ENCODE results near the gene KCNK15. TPM values are rescaled to one million over a fixed set of nuclear protein-coding genes. Genes with fewer than 3 reads are reported as not detected.

KCNK15 gene
- total and polyA plus RNA-seq, 10 of the 15 experiments (the other 5 are each of a cell fraction or from before 2014, with no cell fraction given): not detected

GRCh38 chr20:44720997-44721784, 24.5 kb upstream of the KCNK15 start:
- ATAC-seq (no peak), FAIRE-seq (no peak), DNase-seq (ENCODE audit: low read depth, low spot score) (no peak)
- no TSS peak for BruUV-seq (replicated peaks)
- Histone ChIP-seq H4K20me1 (ENCODE audit: control insufficient read depth, insufficient read depth) (no peaks in the 10 kb centered on the region), H3K4me1 (ENCODE audit: control insufficient read depth, insufficient read depth, low read length) (no peaks in the 10 kb centered on the region), H3K4me3 (no peak overlapping the region), H3K79me2 (ENCODE audit: control insufficient read depth, insufficient read depth, low read length) (no peaks in the 10 kb centered on the region), H3K4me2 (ENCODE audit: control insufficient read depth, insufficient read depth) (no peak overlapping the region), H3K27me3 (replicated peaks in 1 of 2; ENCODE audit: control insufficient read depth in 2 of 2, insufficient read depth in 2 of 2, low read length in 1 of 2) (peaks cover 0 to 1% of the 10 kb centered on the region in 2 experiments; a peak in 2 of 4 replicates), H3K27ac (ENCODE audit: control insufficient read depth, insufficient read depth) (no peak overlapping the region), H3K36me3 (ENCODE audit: control insufficient read depth in 2 of 2, insufficient read depth in 2 of 2, low read length in 1 of 2) (no peaks in the 10 kb centered on the region), H3K9me3 (replicated peaks; ENCODE audit: control insufficient read depth, insufficient read depth, low read length) (no peaks in the 10 kb centered on the region), H3K9ac (ENCODE audit: control insufficient read depth, insufficient read depth, low read length) (no peak overlapping the region), H2AFZ (ENCODE audit: control insufficient read depth, low read depth, low read length) (no peak overlapping the region)
- intact Hi-C loops (cut with micrococcal nuclease; ENCODE audit: unreplicated experiment): no loop called here
- WGBS (ENCODE audit: insufficient coverage, insufficient replicate concordance, low lambda C conversion rate, missing lambda C conversion rate): 44% methylated on average over 11 of the region's 11 CpGs
- TF ChIP-seq ZNF217 (IDR thresholded peaks at IDR 0.05) (no peak), RELA (IDR thresholded peaks at IDR 0.05; ENCODE audit: borderline replicate concordance, partially characterized antibody) (no peak), EED (IDR thresholded peaks at IDR 0.05; ENCODE audit: low read depth) (no peak), CEBPB (IDR thresholded peaks at IDR 0.05; ENCODE audit: borderline replicate concordance in 1 of 2, low read depth in 2 of 2, low read length in 2 of 2) (no peak), MYC (IDR thresholded peaks at IDR 0.05; ENCODE audit: insufficient read depth, insufficient read length, insufficient replicate concordance, low read length, severe bottlenecking) (no peak), NR2F1 (conservative IDR thresholded peaks at IDR 0.05) (no peak), ZBTB11 (CRISPR knock-in tag; IDR thresholded peaks at IDR 0.05) (no peak), NFYA (IDR thresholded peaks at IDR 0.05; ENCODE audit: borderline replicate concordance, low read depth, low read length) (no peak), PAX8 (IDR thresholded peaks at IDR 0.05) (no peak), MYB (IDR thresholded peaks at IDR 0.05; ENCODE audit: borderline replicate concordance, low read depth, low read length) (no peak), TCF7 (IDR thresholded peaks at IDR 0.05; ENCODE audit: borderline replicate concordance) (no peak), BCL3 (IDR thresholded peaks at IDR 0.05; ENCODE audit: borderline replicate concordance, insufficient read depth, low read depth, low read length, poor library complexity, severe bottlenecking) (no peak), HCFC1 (IDR thresholded peaks at IDR 0.05; ENCODE audit: low read length) (no peak), ZNF592 (IDR thresholded peaks at IDR 0.05) (no peak)
- ChIA-PET RAD21 (ENCODE audit: unreplicated experiment) (no interaction called here), POLR2A (interaction anchor here (0.7 kb wide), 1 partner anchor 119 kb away, joined by 5 read pairs; no protein-coding TSS in a partner anchor), CTCF (interaction anchor here (1.3 to 1.6 kb wide), 2 partner anchors 11 to 26 kb away, joined by 4 to 8 read pairs; no protein-coding TSS in a partner anchor), SMC1A (ENCODE audit: uncharacterized antibody, unreplicated experiment) (interaction anchor here (1.2 kb wide), 1 partner anchor 18 kb away, joined by 3 read pairs; no protein-coding TSS in a partner anchor)
- in situ Hi-C loops (cut with MboI): no loop called here
